Activated T-cell treated with anti-CD3 and anti-CD28 coated beads for 1 hour (primary cell): ENCODE results near the gene TSSK2.
"Not testable (repeated sequence)": the region's sequence is repeated elsewhere in the genome, so short reads cannot be mapped to it uniquely, and the experiment has no call there.

Source experiments
- DNase-seq: peaks from one replicate; pipeline ENCODE4 v3.0.0-alpha.2; 2020; ENCODE audit warnings: low read depth

Gene TSSK2

GRCh38 chr22:19143967-19144400, 12.9 kb downstream of the TSSK2 start:
- no peak for DNase-seq

- DNase-seq: no peak
Observed at GRCh38 chr22:19146215-19146968, 15.3 kb downstream of the TSSK2 start.

- no peak for DNase-seq
Observed at GRCh38 chr22:19147195-19147780, 16.2 kb downstream of the TSSK2 start.

- no peak for DNase-seq
Observed at GRCh38 chr22:19148417-19149046, 17.4 kb downstream of the TSSK2 start.

- no peak for DNase-seq
Observed at GRCh38 chr22:19149047-19149883, 18.2 kb downstream of the TSSK2 start.

- DNase-seq: no peak
Observed at GRCh38 chr22:19149991-19150390, 18.9 kb downstream of the TSSK2 start, which contains the start of gene GSC2. TSS of gene GSC2 (minus strand) at chr22:19150292. CDS start at chr22:19150283, 9 bp downstream.

- DNase-seq: no peak
Observed at GRCh38 chr22:19150482-19151328, 19.6 kb downstream of the TSSK2 start.

- no peak for DNase-seq
Observed at GRCh38 chr22:19151329-19152191, 20.5 kb downstream of the TSSK2 start.

GRCh38 chr22:19152942-19153883, 22.1 kb downstream of the TSSK2 start:
- no peak for DNase-seq

- DNase-seq: not testable (repeated sequence)
Observed at GRCh38 chr22:19156109-19156508, 25.0 kb downstream of the TSSK2 start.

- DNase-seq: not testable (repeated sequence)
Observed at GRCh38 chr22:19158649-19159048, 27.5 kb downstream of the TSSK2 start.

GRCh38 chr22:19164425-19164824, 33.3 kb downstream of the TSSK2 start:
- DNase-seq: no peak

GRCh38 chr22:19166421-19166820, 35.3 kb downstream of the TSSK2 start:
- no peak for DNase-seq

GRCh38 chr22:19167106-19167869, 36.2 kb downstream of the TSSK2 start:
- no peak for DNase-seq

GRCh38 chr22:19168088-19168890, 37.2 kb downstream of the TSSK2 start:
- DNase-seq: no peak

- DNase-seq: no peak
Observed at GRCh38 chr22:19169002-19169946, 38.2 kb downstream of the TSSK2 start.
